Lung (tissue), 12 donors: ENCODE results near the gene ID3. TPM values are rescaled to one million over a fixed set of nuclear protein-coding genes. Genes with fewer than 3 reads are reported as not detected.

Source experiments
- ATAC-seq: fragments of 200-7000 bp; cut with Tn5 transposase; one replicate; pipeline ENCODE4 v1.9.1; 2020; ENCODE audit warnings: moderate number of reproducible peaks; ENCODE audit not compliant: insufficient read depth, low FRiP score
- DNase-seq, 3 donors: peaks; one replicate each; pipeline ENCODE4 v3.0.0-alpha.2; 2013 to 2017
- H3K27ac ChIP-seq, 2 donors: one replicate each; pipeline ENCODE4 v1.5.1; 2013; ENCODE audit warnings: mild to moderate bottlenecking in 2 of 2, moderate library complexity in 2 of 2, control low read depth in 1 of 2, inconsistent platforms in 1 of 2, low read depth in 1 of 2, low read length in 1 of 2
- H3K27me3 ChIP-seq, 3 donors: one replicate each; pipeline ENCODE4 v1.5.1; 2013; ENCODE audit warnings: low read length in 2 of 3; ENCODE audit not compliant: control insufficient read depth in 3 of 3, insufficient read depth in 3 of 3
- H3K36me3 ChIP-seq, 4 donors: one replicate each; pipeline ENCODE4 v1.5.1; 2013; ENCODE audit warnings: low read length in 4 of 4, mild to moderate bottlenecking in 1 of 4, moderate library complexity in 1 of 4; ENCODE audit not compliant: control insufficient read depth in 4 of 4, insufficient read depth in 4 of 4
- H3K4me1 ChIP-seq, 5 donors: one replicate each; pipeline ENCODE4 v1.5.1; 2013; ENCODE audit warnings: low read length in 5 of 5, mild to moderate bottlenecking in 2 of 5, moderate library complexity in 1 of 5; ENCODE audit not compliant: control insufficient read depth in 5 of 5, insufficient read depth in 5 of 5
- H3K4me3 ChIP-seq: one replicate; pipeline ENCODE4 v1.5.1; 2013; ENCODE audit warnings: mild to moderate bottlenecking, control low read depth, moderate library complexity
- H3K9ac ChIP-seq, 2 donors: one replicate each; pipeline ENCODE4 v1.5.1; 2013; ENCODE audit warnings: low read length in 2 of 2, control low read depth in 1 of 2; ENCODE audit not compliant: insufficient read depth in 1 of 2
- H3K9me3 ChIP-seq, 4 donors: one replicate each; pipeline ENCODE4 v1.5.1; 2013; ENCODE audit warnings: low read length in 3 of 4, mild to moderate bottlenecking in 1 of 4, moderate library complexity in 1 of 4; ENCODE audit not compliant: control insufficient read depth in 4 of 4, insufficient read depth in 3 of 4
- CTCF ChIP-seq: IDR thresholded peaks from 2 replicates; pipeline ENCODE4 v1.5.1; 2012; ENCODE audit warnings: mild to moderate bottlenecking; ENCODE audit errors: control extremely low read depth, extremely low read depth
- WGBS, 2 donors: extraction: QIAGEN DNeasy Blood & Tissue Kit; methylation state at CpG; one replicate each; pipeline ENCODE4 v1.1.7; 2013; 5-methylcytosine and 5-hydroxymethylcytosine counted together
- polyA plus RNA-seq, 2 donors: library from polyadenylated mRNA; stranded (reverse); fragments of 200-250 nt; gene quantifications; one replicate each; pipeline ENCODE4 v1.2.1, GENCODE V29; 2013
- total RNA-seq, 2 donors: library from RNA; depleted of rRNA in 1 of 2; stranded (reverse); fragments of >200 nt in 1 of 2; gene quantifications; one replicate each; pipeline ENCODE4 v1.2.1, GENCODE V29; 2014 to 2021
- donor health status: control.
- donor health status: control.
- donor health status: Bipolar disorder and iron deficiency.
- donor health status: healthy.
- donor health status: DM: yes; HTN: yes; CAD: no.

Gene ID3
- total and polyA plus RNA-seq, 4 donors = 119 to 275 (median 163) TPM

DNA sequence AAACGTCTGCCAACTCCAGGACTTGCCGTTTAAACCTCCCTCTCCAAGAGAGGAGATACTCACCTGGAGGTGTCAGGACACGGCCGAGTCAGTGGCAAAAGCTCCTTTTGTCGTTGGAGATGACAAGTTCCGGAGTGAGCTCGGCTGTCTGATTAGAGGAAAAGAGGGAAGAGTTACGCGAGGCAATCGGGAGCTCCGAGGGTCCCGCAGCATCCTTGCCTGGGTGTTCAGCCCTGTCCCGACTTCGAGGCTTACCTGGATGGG lies 497 bp downstream of the ID3 start:
- Histone ChIP-seq H3K27ac (peak overlapping the region; percentile 86 to 98), H3K4me3 (peak overlapping the region; percentile 89), H3K36me3 (peaks cover 0 to 21% (median 4%) of the 10 kb centered on the region in 4 donors), H3K9me3 (no peaks in the 10 kb centered on the region), H3K4me1 (peaks cover 9 to 75% (median 38%) of the 10 kb centered on the region in 5 donors), H3K27me3 (no peaks in the 10 kb centered on the region), H3K9ac (peak overlapping the region; percentile 89 to 92)
- no peak for TF ChIP-seq CTCF
- 1% methylated on average over 14 of the region's 14 CpGs for WGBS, 2 donors
- DNase-seq (no peak), ATAC-seq (no peak)

DNA sequence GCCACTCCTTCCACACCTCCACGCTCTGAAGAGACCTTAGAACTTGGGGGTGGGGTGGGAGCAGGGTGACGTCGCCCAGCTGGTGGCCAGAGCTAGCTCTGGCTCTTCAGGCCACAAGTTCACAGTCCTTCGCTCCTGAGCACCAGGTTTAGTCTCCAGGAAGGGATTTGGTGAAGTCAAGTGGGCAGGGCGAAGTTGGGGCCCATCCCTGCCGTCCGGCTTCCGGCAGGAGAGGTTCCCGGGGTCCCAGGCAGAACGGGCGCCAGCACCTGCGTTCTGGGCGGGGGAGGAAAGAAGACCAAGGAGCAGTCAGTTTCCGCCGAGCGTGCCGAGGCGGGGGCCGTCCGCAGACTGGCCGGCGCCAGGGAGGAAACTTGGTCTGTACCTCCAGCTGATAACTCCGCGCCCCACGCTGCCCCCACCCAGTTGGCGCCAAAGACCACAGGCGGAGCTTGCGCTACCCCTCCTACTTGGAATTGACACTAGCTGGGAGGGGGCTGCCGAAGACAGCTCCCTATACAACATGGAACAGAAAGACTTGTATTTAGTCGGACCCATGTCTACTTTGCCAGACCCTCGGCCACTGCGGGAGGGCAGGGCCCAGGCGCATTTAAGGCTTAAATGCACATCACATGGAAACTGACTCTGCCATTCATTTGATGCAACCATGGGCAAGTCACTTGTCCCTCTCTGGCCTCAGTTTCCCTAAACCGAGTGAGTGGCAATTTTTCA lies 995 bp downstream of the ID3 start:
- peak overlapping the region; percentile 89 for H3K4me3 ChIP-seq
- no peak for ATAC-seq
- DNase-seq = peak; percentile 66 to 83 (median 67)
- peak overlapping the region; percentile 89 to 92 for H3K9ac ChIP-seq
- H3K27me3 ChIP-seq = no peaks in the 10 kb centered on the region
- peaks cover 9 to 75% (median 40%) of the 10 kb centered on the region in 5 donors for H3K4me1 ChIP-seq
- TF ChIP-seq CTCF = no peak
- WGBS, 2 donors = 3 to 8% methylated on average over 17 to 34 of the region's 34 CpGs
- H3K27ac ChIP-seq = peak overlapping the region; percentile 86 to 98
- peaks cover 0 to 21% (median 4%) of the 10 kb centered on the region in 4 donors for H3K36me3 ChIP-seq
- H3K9me3 ChIP-seq = no peaks in the 10 kb centered on the region

DNA sequence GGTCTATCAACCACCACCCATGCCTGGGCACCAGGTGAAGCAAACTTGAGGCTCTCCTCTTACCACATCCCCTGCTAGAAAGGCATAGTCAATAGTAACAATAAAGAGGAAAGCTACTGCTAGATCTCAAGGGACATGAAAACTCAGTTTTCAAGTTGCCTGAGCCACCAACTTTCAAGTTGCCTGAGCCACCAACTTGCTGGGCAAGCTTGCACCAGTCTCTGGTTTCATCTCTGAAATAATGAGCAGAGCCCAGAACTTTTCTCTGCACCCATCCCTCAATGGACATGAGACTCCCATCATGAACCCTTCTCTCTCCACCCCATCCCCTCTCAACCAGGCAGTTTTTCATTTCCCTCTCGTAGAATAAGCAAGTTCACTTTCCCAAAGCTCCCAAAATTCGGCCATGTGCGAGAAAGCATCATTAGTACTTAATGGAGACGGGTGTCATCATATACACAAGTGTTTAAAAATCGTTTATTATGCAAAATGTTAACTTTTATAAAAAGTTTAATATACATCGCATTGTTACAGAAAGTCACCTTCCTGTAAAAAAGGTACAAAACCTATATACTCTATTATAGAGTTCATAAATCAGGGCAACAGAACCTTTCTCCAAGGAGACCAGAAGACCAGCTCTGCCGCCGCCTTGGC lies 1.7 kb downstream of the ID3 start:
- Histone ChIP-seq H3K9me3 (no peaks in the 10 kb centered on the region), H3K27ac (peak overlapping the region; percentile 86 to 98), H3K4me1 (peaks cover 8 to 72% (median 38%) of the 10 kb centered on the region in 5 donors), H3K4me3 (peak overlapping the region; percentile 89), H3K9ac (peak overlapping the region; percentile 89 to 92), H3K27me3 (no peaks in the 10 kb centered on the region), H3K36me3 (peaks cover 0 to 21% (median 4%) of the 10 kb centered on the region in 4 donors)
- no peak for TF ChIP-seq CTCF
- DNase-seq = peak in 1 of 3 donors; percentile 25
- ATAC-seq = no peak
- WGBS, 2 donors = 37 to 58% methylated on average over 8 of the region's 8 CpGs
